Stimulated activated CD8-positive, alpha-beta memory T cell treated with anti-CD3 and anti-CD28 coated beads, Interleukin-4, amount 100 ng/mL, for 48 hours (primary cell): ENCODE results near the gene SLC6A2.
"Not testable (repeated sequence)": the region's sequence is repeated elsewhere in the genome, so short reads cannot be mapped to it uniquely, and the experiment has no call there.

Source experiments
- DNase-seq: peaks from one replicate; pipeline ENCODE4 v3.0.0-alpha.2; 2020

Gene SLC6A2

DNA sequence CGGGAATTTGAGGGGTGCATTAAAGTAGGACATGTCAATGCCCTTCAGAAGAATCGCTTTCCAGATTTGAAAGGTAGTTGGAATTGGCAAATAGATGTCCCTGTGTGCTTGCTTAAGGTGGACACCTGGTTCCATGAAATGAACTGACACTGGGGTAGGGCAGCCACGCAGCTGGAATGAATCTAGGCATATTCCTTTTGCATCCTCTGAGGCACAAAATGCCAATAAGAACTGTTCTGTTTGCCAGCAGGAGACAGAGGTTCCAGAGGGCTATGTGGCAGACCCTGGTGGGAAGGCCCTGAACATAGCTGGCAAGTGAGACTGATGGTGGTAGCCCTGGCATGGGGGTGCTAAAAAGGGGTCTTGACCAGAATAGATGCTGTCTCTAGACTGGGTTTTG lies 61.5 kb downstream of the SLC6A2 start:
- DNase-seq, result no peak

DNA sequence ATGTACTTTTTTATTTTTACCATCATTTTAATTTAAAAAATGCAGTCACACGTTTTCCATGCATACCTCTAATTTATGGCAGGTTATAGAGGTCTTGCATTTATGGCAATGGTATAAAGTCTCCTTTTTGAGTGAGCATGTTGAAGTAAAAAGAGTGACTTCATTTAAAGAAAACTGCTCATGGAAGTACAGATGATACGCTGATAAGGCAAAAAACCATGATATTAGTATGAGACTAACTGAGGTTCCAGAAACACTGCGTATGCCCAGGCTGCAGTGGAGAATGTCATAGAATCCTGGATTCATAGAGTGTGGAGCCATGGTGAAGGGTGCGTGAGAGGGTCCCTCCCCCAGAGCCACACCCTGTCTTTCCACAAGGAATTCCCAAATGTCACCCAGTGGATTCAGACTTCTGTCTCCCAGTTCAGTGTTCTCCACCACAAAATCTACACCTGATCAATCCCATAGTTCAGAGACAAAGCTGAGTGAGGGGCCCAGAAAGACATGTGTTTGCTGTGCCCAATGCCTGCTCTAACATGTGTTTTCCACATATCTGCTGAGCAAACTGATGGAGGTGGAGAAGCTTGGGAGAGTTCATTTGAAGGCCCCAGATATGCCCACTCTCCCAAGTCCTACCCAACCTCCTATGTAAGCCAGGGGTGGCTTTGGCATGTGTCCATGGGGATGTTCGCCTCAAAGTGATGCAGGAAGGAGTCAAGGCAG lies 69.4 kb downstream of the SLC6A2 start:
- DNase-seq, result no peak

DNA sequence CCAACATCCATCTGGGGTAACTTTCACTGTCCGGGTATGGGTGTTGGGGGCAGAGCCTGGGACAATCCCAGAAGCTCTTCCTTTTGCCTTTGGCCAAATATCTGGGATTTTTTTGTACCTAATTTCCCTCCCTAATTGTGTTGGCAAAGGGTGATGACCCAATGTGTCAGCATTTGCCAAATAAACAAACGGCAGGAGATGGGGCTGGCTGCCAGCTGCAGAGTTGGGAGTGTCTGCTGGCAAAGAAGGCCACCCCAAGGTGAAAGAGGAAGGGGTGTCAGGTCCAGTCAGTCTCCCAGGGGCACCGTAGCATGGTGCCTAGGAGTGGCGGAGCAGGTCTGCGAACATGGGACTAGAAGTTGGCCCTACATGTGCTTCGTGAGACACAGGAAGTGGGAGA lies 73.0 kb downstream of the SLC6A2 start:
- no peak for DNase-seq

DNA sequence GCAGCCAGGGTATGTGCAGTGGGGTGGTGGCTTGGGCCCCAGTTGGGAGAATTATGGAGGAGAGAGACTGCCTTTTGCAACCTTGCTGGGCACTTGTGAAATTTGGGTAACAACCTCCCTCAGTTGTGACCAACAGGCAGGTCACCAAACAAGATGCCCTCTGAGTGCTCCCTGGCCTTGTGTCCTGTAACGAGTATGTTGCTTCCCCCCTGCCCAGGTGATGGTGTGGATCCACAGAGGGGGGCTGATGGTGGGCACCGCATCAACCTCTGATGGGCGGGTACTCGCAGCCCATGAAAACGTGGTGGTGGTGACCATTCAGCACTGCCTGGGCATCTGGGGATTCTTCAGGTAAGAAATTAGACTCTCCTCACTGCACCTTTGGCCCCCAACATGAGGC lies 74.3 kb downstream of the SLC6A2 start:
- DNase-seq, result no peak

DNA sequence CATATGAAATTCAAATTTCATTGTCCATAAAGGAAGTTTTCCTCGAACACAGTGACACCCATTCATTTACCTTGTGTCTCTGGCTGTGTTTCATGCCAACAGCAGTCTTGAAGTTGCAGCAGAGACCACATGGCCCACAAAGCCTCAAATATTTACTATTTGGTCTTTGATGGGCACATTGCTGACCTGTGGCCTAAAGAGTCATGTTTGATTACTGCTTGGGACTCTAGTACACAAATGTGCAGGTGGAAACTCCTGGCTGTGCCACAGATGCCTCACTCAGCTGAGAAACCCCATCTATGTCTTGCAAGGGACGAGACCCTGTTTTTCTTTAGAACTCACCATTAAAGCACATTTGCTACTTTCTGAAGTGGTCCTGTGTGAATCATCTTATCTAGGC lies 76.7 kb downstream of the SLC6A2 start:
- DNase-seq, result no peak

DNA sequence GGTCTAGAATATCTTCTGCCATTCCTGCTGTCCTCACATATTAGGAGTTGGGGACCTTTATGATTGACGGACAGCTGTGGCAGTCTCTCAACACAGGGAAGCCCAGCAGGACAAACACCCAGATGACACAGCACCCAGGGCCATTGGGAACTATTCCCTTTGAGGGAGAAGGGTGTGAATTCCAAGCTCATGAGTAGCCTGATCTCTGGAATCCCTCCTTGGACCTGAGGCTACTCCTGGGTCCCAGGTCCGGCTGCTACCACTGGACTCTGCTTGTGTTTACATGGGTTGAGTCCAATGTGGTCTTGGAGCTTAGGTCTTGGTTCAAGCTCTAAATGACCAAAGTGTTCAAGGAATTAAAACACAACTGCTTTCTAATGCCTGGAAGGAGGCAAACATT lies 78.9 kb downstream of the SLC6A2 start:
- DNase-seq, result no peak

DNA sequence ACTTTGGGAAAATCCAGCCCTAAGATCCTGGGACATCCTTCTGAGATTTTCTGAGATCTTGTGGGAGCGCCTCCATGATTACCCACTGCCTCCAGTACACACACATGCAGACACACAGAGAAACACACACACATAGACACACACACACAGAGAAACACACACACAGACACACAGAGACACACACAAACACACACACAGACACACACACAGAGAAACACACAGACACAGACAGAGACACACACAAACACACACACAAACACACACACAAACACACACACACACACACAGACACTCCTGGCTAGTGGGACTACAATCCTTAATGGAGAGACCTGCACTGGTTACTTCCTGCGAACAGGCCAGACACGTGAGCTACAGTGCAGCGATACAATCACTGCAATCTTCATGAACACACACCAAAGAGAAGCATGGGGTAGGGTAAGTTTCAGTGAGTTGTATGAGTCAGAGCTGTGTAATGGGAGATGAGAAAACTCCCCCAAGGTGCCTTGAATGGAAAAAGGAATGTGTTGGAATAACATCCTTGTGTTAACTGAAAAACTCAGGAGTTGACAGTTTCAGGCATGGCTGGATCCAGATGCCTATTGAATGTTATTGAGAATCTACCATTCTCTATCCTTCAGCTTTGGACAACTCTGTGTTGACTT lies 79.5 kb downstream of the SLC6A2 start:
- DNase-seq, result no peak

DNA sequence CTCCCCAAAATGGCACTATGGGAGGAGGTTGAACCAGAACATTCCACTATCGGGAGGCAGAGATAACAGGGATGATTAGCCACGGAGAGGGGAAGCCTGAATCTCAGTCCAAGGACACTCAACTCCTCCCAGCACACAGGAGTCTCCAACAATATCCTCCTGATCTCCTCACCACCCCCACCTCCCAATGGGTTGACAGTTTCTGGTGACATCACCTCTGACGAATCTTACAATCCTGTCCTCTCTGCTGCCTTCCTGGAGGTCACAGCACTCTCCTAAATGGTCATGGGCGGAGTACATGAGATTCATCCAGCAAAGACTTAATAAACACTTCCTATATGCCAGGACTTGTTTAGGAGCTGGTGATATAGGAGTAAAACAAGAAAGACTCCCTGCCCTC lies 80.9 kb downstream of the SLC6A2 start:
- DNase-seq, result no peak

DNA sequence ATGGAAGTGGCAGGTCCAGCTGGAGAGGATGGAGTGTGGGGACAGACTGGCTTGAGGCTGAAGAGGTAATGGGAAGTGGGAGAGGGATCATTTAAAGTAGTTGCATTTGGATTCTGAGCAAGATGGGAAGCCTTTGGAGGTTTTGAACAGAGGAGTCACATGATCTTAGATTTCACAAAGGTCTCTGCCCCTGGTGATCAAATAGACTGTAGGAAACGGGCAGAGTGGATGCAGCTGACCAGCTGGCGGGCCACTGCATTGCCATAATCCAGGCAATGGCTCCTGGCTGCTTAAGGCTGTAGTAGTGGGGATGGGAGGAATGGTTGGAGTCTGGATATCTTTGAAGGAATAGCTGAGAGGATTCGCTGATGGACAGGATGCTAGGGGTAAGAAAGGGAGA lies 81.5 kb downstream of the SLC6A2 start:
- no peak for DNase-seq

DNA sequence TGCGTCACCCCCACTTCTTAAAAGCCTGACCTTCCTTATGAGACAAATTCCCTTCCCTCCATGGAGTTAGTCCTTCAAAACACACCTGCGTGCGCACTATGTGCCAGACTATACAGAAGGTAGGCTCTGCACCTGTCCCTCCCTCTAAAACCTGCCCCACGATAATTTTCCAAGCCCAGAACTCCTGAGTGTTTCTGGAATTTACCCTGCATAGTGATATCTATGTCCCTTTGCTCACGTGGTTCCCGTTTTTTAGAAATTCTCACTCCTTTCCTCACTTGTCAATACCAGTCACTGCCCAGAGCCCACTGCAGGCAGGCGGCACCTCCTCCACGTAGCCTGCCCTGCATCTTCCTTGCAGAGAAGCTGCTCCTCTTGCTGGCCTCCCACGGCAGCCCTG lies 82.2 kb downstream of the SLC6A2 start:
- no peak for DNase-seq

DNA sequence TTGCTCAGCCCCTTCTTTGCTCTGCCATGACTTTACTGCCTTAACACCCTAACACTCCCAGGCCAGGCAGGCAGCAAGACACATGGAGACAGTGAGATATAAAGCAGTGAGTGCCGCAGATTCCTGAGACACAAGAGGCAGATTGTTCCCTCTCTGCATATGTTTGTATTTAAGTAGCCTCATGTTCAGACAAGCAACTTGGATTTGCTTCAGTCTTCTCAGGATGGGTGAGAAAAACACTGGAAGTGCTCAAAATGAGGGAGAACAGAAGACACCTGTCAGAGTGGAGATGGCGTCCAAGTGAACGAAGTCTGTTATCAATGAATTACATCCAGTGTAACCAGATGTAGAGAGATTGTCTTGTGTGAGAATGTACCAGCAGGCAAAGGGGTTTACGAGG lies 90.3 kb downstream of the SLC6A2 start:
- no peak for DNase-seq

DNA sequence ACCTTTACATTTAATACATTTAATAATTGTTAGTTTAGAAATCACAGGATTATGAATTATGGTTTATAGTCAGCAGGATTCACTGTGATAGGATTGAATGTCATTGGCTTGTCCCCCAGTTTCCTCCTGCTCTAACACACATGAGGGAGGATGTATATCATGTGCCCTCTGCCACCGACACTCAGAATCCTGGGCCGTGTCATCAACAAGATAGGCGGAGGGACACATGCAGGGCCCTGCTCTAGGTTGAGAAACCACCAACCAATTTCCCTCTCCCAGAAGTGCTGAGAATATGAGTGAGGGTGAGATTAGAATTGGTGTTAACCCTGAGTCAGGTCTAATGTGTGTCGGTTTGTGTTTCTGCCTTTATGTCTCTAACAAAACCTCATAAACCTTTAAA lies 92.0 kb downstream of the SLC6A2 start:
- no peak for DNase-seq

DNA sequence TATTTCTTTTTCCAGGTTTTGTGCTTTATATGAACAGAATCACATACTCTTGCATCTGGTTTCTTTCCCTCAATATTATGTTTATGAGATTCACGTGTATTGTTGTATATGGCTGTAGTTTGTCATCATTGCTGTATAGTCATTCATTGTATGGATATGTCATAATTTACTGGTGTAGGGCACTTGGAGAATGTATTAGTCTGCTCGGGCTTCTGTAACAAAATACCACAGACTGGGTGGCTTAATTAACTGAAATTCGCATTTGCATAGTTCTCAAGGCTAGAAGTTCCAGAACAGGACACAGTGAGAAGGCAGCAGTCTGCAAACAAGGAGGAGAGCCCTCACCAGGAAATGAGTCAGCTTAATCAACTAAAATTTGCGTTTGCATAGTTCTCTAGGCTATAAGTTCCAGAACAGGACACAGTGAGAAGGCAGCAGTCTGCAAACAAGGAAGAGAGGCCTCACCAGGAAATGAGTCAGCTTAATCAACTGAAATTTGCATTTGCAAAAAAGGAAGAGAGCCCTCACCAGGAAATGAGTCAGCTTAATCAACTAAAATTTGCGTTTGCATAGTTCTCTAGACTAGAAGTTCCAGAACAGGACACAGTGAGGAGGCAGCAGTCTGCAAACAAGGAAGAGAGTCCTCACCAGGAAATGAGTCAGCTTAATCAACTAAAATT lies 96.8 kb downstream of the SLC6A2 start:
- not testable (repeated sequence) for DNase-seq

DNA sequence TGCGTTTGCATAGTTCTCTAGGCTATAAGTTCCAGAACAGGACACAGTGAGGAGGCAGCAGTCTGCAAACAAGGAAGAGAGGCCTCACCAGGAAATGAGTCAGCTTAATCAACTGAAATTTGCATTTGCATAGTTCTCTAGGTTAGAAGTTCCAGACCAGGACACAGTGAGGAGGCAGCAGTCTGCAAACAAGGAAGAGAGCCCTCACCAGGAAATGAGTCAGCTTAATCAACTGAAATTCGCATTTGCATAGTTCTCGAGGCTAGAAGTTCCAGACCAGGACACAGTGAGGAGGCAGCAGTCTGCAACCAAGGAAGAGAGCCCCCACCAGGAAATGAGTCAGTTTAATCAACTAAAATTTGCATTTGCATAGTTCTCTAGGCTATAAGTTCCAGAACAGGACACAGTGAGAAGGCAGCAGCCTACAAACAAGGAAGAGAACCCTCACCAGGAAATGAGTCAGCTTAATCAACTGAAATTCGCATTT lies 97.4 kb downstream of the SLC6A2 start:
- DNase-seq, result not testable (repeated sequence)
